Measurements from ENCODE around the gene ZNF516. TPM values are rescaled to one million over a fixed set of nuclear protein-coding genes. Genes with fewer than 3 reads are reported as not detected.

The ZNF516 gene
- total and polyA plus RNA-seq, 7 donors = 2.1 to 29.9 (median 24.3) TPM

GRCh38 chr18:76345901-76346300 is 149.1 kb downstream of the ZNF516 start:
- DNase-seq = no peak
- H3K27ac ChIP-seq = no peak overlapping the region
- TF ChIP-seq POLR2AphosphoS5 (IDR thresholded peaks at IDR 0.05) (no peak), POLR2A (IDR thresholded peaks at IDR 0.05) (no peak), EP300 (IDR thresholded peaks at IDR 0.05) (no peak), CTCF (IDR thresholded peaks at IDR 0.05) (no peak)
- no peak overlapping the region for H3K4me3 ChIP-seq
- H3K9me3 ChIP-seq = no peaks in the 10 kb centered on the region
- intact Hi-C loops (cut with DNase I) = loop anchor here (5.0 to 10.0 kb wide), 2 partner anchors 89 to 871 kb away; no protein-coding TSS in a partner anchor
- H3K36me3 ChIP-seq = no peaks in the 10 kb centered on the region
- H3K27me3 ChIP-seq = no peaks in the 10 kb centered on the region
- WGBS, 2 donors = 93 to 95% methylated on average over 4 of the region's 4 CpGs
- H3K4me1 ChIP-seq = peaks cover 0 to 12% (median 10%) of the 10 kb centered on the region in 4 donors

DNA sequence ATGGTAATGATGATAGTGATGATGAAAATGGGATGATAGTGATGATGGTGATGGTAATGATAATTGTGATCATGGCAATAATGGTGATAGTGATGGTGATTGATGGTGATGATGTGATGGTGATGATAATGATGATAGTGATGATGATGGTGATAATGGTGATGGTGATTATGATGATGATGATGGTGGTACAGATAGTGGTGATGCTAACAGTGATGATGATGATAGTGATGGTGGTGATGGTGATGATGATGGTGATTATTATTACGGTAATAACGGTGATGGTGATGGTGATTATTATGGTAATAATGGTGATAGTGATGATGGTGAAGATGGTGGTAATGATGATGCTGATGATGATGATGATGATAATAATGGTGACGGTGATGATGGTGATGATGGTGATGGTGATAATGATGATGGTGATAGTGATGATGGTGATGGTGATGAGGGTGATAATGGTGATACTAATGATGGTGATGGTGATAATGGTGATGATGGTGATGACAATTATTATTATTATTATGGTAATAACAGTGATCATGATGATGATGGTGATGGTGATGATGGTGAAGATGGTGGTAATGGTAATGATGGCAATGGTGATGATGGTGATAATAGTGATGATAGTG is 151.0 kb downstream of the ZNF516 start:
- no peak for TF ChIP-seq POLR2AphosphoS5 (IDR thresholded peaks at IDR 0.05)
- TF ChIP-seq CTCF (IDR thresholded peaks at IDR 0.05) = no peak
- no peak for TF ChIP-seq POLR2A (IDR thresholded peaks at IDR 0.05)
- no peak for TF ChIP-seq EP300 (IDR thresholded peaks at IDR 0.05)
- no peak for DNase-seq
- Histone ChIP-seq H3K27me3 (no peaks in the 10 kb centered on the region), H3K4me1 (peaks cover 0 to 9% (median 8%) of the 10 kb centered on the region in 4 donors), H3K4me3 (no peak overlapping the region), H3K27ac (no peak overlapping the region), H3K36me3 (no peaks in the 10 kb centered on the region), H3K9me3 (no peaks in the 10 kb centered on the region)
- intact Hi-C loops (cut with DNase I) = loop anchor here (10.0 kb wide), 1 partner anchor 869 kb away; no protein-coding TSS in a partner anchor
- WGBS, 2 donors = 97 to 98% methylated on average over 3 of the region's 3 CpGs

DNA sequence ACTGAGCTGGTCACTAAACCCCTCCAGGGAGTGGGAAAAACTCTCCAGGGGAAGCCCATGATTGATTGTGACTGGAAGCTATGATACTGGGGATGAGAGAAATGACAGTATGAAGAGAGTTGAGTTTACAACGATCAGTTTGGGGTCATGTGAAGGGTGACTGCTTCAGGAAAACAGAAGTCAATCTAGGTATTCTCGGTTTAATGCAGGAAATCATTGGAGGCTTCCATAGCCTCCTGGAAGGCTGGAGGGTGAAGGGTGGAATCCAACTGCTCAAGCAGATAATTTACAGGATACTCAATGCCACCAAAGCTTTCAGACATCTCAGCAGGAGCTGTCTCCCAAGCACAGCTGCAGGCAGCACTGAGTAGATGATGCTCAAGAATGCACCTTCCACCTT is 154.6 kb downstream of the ZNF516 start:
- H3K4me3 ChIP-seq = no peak overlapping the region
- DNase-seq = no peak
- TF ChIP-seq POLR2AphosphoS5 (IDR thresholded peaks at IDR 0.05) (no peak), EP300 (IDR thresholded peaks at IDR 0.05) (no peak), POLR2A (IDR thresholded peaks at IDR 0.05) (no peak), CTCF (IDR thresholded peaks at IDR 0.05) (no peak)
- H3K27me3 ChIP-seq = no peaks in the 10 kb centered on the region
- no peaks in the 10 kb centered on the region for H3K4me1 ChIP-seq
- H3K9me3 ChIP-seq = no peaks in the 10 kb centered on the region
- intact Hi-C loops (cut with DNase I) = loop anchor here (10.0 kb wide), 1 partner anchor 866 kb away; no protein-coding TSS in a partner anchor
- 81 to 86% methylated on average over 2 of the region's 2 CpGs for WGBS, 2 donors
- no peaks in the 10 kb centered on the region for H3K36me3 ChIP-seq
- no peak overlapping the region for H3K27ac ChIP-seq

DNA sequence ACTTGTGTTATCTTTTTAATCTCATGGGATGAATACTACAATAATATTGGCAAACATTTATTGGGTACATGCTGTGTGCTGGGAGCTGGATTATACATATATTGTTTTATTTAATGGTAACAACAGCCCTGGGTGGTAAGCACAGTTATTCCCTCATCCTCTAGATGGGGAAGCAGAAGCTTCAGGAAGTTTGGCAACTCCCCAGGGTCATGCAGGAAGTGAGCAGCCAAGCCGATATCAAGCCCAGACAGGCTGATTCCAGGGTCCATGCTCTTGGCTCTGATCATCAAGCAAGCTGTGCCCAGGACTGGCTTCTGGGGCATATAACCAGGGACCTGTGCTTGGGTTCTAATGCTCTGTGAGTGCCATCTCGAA is 155.8 kb downstream of the ZNF516 start:
- Histone ChIP-seq H3K36me3 (no peaks in the 10 kb centered on the region), H3K9me3 (no peaks in the 10 kb centered on the region), H3K4me3 (no peak overlapping the region), H3K27me3 (no peaks in the 10 kb centered on the region), H3K27ac (no peak overlapping the region), H3K4me1 (no peaks in the 10 kb centered on the region)
- intact Hi-C loops (cut with DNase I) = no loop called here
- DNase-seq = no peak
- TF ChIP-seq POLR2AphosphoS5 (IDR thresholded peaks at IDR 0.05) (no peak), EP300 (IDR thresholded peaks at IDR 0.05) (no peak), CTCF (IDR thresholded peaks at IDR 0.05) (no peak), POLR2A (IDR thresholded peaks at IDR 0.05) (no peak)
- WGBS, 2 donors = 53 to 67% methylated on average over 2 of the region's 2 CpGs

Measured in sigmoid colon (tissue), 7 donors.